SK-N-SH (cell line): ENCODE data around the gene MDM1. TPM values are rescaled to one million over a fixed set of nuclear protein-coding genes. Genes with fewer than 3 reads are reported as not detected.

Experiments
- CTCF ChIA-PET: fragments of 300-600, 350-600 bp; formaldehyde crosslinking; extraction: SDS; loops from one replicate; lab custom pipeline; 2021; lab: Yijun Ruan, JAX
- POLR2A ChIA-PET: fragments of 350-600 bp; sonication (Branson Sonifier 250); formaldehyde crosslinking; extraction: SDS; loops from one replicate; lab custom pipeline; 2020; ENCODE audit warnings: antibody characterized with exemption, inconsistent platforms; lab: Yijun Ruan, JAX
- DNase-seq: peaks from one replicate; pipeline ENCODE4 v3.0.0; 2012
- H2AFZ ChIP-seq: fragments of 200-600 bp; sonication (generic); 2 replicates; pipeline ENCODE4 v1.8.1; 2016; ENCODE audit warnings: antibody characterized with exemption, mild to moderate bottlenecking, low read depth
- H3F3A ChIP-seq: fragments of 200-600 bp; sonication (generic); replicated peaks from 2 replicates; pipeline ENCODE3; 2016; ENCODE audit warnings: antibody characterized with exemption, mild to moderate bottlenecking; ENCODE audit not compliant: insufficient read depth
- H3K27ac ChIP-seq, 2 experiments: fragments of 200-500 bp in 1 of 2; fragments of 200-600 bp in 1 of 2; sonication (Bioruptor generic) in 1 of 2; sonication (generic), shearing (Covaris generic) in 1 of 2; 2 replicates each; pipeline versions ENCODE4 v1.5.1 to v1.6.1; 2014 to 2016; ENCODE audit warnings: low read depth in 2 of 2, inconsistent platforms in 1 of 2, low read length in 1 of 2, mild to moderate bottlenecking in 1 of 2, mixed read lengths in 1 of 2
- H3K27me3 ChIP-seq: fragments of 200-600 bp; sonication (generic), shearing (Covaris generic); 2 replicates; pipeline ENCODE4 v1.6.1; 2016; ENCODE audit warnings: mixed run types; ENCODE audit not compliant: insufficient read depth
- H3K36me3 ChIP-seq, 2 experiments: fragments of 200-500 bp in 1 of 2; fragments of 200-600 bp in 1 of 2; sonication (Bioruptor generic) in 1 of 2; sonication (generic) in 1 of 2; replicated peaks in 1 of 2; 2 replicates each; pipeline versions ENCODE3 to v1.5.1; 2014 to 2016; ENCODE audit warnings: low read length in 1 of 2, mild to moderate bottlenecking in 1 of 2; ENCODE audit not compliant: insufficient read depth in 2 of 2, control insufficient read depth in 1 of 2
- H3K4me1 ChIP-seq, 2 experiments: fragments of 200-500 bp in 1 of 2; fragments of 200-600 bp in 1 of 2; sonication (Bioruptor generic) in 1 of 2; sonication (generic), shearing (Covaris generic) in 1 of 2; 2 replicates each; pipeline versions ENCODE4 v1.5.1 to v1.6.1; 2014 to 2016; ENCODE audit warnings: low read depth in 1 of 2, low read length in 1 of 2, mixed run types in 1 of 2; ENCODE audit not compliant: insufficient read depth in 2 of 2, control insufficient read depth in 1 of 2
- H3K4me2 ChIP-seq: fragments of 200-600 bp; sonication (generic), shearing (Covaris generic); 2 replicates; pipeline ENCODE4 v1.6.1; 2017; ENCODE audit warnings: mixed run types
- H3K4me3 ChIP-seq, 2 experiments: fragments of 200-500 bp in 1 of 2; fragments of 200-600 bp in 1 of 2; sonication (Bioruptor generic) in 1 of 2; sonication (generic), shearing (Covaris generic) in 1 of 2; 2 replicates each; pipeline versions ENCODE4 v1.5.1 to v1.8.1; 2014 to 2016; ENCODE audit warnings: low read depth in 2 of 2, inconsistent platforms in 1 of 2, low read length in 1 of 2, mild to moderate bottlenecking in 1 of 2, mixed read lengths in 1 of 2, moderate library complexity in 1 of 2
- H3K79me2 ChIP-seq: fragments of 200-600 bp; sonication (generic); 2 replicates; pipeline ENCODE4 v1.8.1; 2017; ENCODE audit warnings: mild to moderate bottlenecking; ENCODE audit not compliant: insufficient read depth
- H3K9ac ChIP-seq: fragments of 200-600 bp; sonication (generic); 2 replicates; pipeline ENCODE4 v1.6.1; 2017; ENCODE audit warnings: mixed run types
- H3K9me2 ChIP-seq: fragments of 200-600 bp; sonication (generic); 2 replicates; pipeline ENCODE4 v1.6.1; 2017; ENCODE audit warnings: mixed run types
- H3K9me3 ChIP-seq: fragments of 200-600 bp; sonication (generic); 2 replicates; pipeline ENCODE4 v1.6.1; 2017; ENCODE audit warnings: mixed run types, mild to moderate bottlenecking, moderate library complexity
- H4K20me1 ChIP-seq: fragments of 200-600 bp; sonication (generic); 2 replicates; pipeline ENCODE4 v1.6.1; 2017; ENCODE audit warnings: mild to moderate bottlenecking, mixed run types; ENCODE audit not compliant: insufficient read depth
- CHD2 ChIP-seq: fragments of 150-350 bp; IDR thresholded peaks from 2 replicates; pipeline ENCODE4 v1.6.1; 2018; ENCODE audit warnings: low read length; ENCODE audit not compliant: partially characterized antibody
- ELF1 ChIP-seq: IDR thresholded peaks from 2 replicates; pipeline ENCODE4 v1.4.0; 2012
- EP300 ChIP-seq, 2 experiments: IDR thresholded peaks; 2 replicates each; pipeline versions ENCODE4 v1.4.0 to v1.6.1; 2012; ENCODE audit warnings: borderline replicate concordance in 1 of 2, low read depth in 1 of 2, low read length in 1 of 2
- EZH2phosphoT487 ChIP-seq: fragments of 200-600 bp; sonication (generic); IDR thresholded peaks from 2 replicates; pipeline ENCODE4 v1.6.1; 2017; ENCODE audit warnings: low read depth, mixed run types, mild to moderate bottlenecking, antibody characterized with exemption, moderate library complexity, borderline replicate concordance
- FOXJ3 ChIP-seq: sonication (generic); formaldehyde crosslinking; IDR thresholded peaks from 2 replicates; pipeline ENCODE4 v1.5.1; 2020; ENCODE audit warnings: mild to moderate bottlenecking, missing genetic modification reagents
- FOXM1 ChIP-seq: IDR thresholded peaks from 2 replicates; pipeline ENCODE4 v1.4.0; 2012; ENCODE audit warnings: low read depth, mild to moderate bottlenecking
- MEF2A ChIP-seq: IDR thresholded peaks from 2 replicates; pipeline ENCODE4 v1.4.0; 2012; ENCODE audit warnings: low read depth, borderline replicate concordance
- MXI1 ChIP-seq: IDR thresholded peaks from 2 replicates; pipeline ENCODE4 v1.6.1; 2012; ENCODE audit warnings: mild to moderate bottlenecking, low read depth, low read length, improper control_type of control experiment
- NRF1 ChIP-seq: IDR thresholded peaks from 2 replicates; pipeline ENCODE4 v1.6.1; 2012; ENCODE audit warnings: low read depth, mild to moderate bottlenecking, low read length
- POLR2AphosphoS5 ChIP-seq: IDR thresholded peaks from 2 replicates; pipeline ENCODE4 v1.6.1; 2012; ENCODE audit warnings: low read depth, low read length
- RCOR1 ChIP-seq: fragments of 150-350 bp; IDR thresholded peaks from 2 replicates; pipeline ENCODE4 v1.6.1; 2017; ENCODE audit warnings: antibody characterized with exemption, low read length
- RFX5 ChIP-seq: IDR thresholded peaks from 2 replicates; pipeline ENCODE4 v1.6.1; 2012; ENCODE audit warnings: mild to moderate bottlenecking, improper control_type of control experiment, low read length
- SIN3A ChIP-seq: IDR thresholded peaks from 2 replicates; pipeline ENCODE4 v1.6.1; 2012; ENCODE audit warnings: low read depth, mild to moderate bottlenecking, low read length, moderate library complexity, borderline replicate concordance
- TAF1 ChIP-seq: IDR thresholded peaks from 2 replicates; pipeline ENCODE4 v1.6.1; 2012; ENCODE audit warnings: low read depth, mild to moderate bottlenecking, low read length, moderate library complexity, borderline replicate concordance
- WGBS: methylation state at CpG from one replicate; pipeline ENCODE4 v1.1.6; 2017; ENCODE audit warnings: low lambda C conversion rate; 5-methylcytosine and 5-hydroxymethylcytosine counted together
- polyA plus RNA-seq, 3 experiments: library from polyadenylated mRNA; depleted of rRNA; stranded (reverse); fragments of >200 nt; gene quantifications; 2 replicates each; pipeline ENCODE4 v1.2.3, GENCODE V29; 2012
- TF ChIP-seq, protein P1 (sequence below): fragments of 200-600 bp; sonication (generic); IDR thresholded peaks from 2 replicates; pipeline ENCODE4 v1.6.1; 2017; ENCODE audit warnings: antibody characterized with exemption, mild to moderate bottlenecking, moderate library complexity
- TF ChIP-seq, protein P2 (sequence below): IDR thresholded peaks from 2 replicates; pipeline ENCODE4; 2012
- TF ChIP-seq, protein P3 (sequence below): fragments of 150-350 bp; IDR thresholded peaks from 2 replicates; pipeline ENCODE4 v1.6.1; 2017; ENCODE audit warnings: antibody characterized with exemption, low read length, low read depth, borderline replicate concordance

The MDM1 gene
- polyA plus RNA-seq, 1 of the 3 experiments (the other 2 are of a cell fraction): 7.4 TPM

DNA sequence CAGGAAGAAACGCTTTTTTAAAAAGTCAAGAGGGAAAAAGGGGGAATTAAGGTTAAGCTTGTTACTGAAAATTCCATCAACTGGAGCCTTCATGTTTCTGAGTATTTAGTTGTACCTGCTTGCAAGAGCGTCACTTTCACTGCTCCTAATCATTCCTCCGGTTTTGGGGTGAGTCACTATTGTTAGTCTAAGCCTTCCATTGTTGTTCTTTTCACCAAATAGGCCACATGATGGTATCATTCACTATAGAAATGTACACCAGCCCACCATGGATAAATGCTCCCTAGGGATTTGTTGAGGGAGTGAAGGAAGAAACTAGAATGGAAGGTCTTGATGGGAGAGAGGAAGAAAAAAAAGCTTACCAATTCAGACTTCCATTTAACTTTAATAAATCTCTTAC, 81.7 kb downstream of the MDM1 start:
- ChIA-PET CTCF (interaction anchor here (1.5 to 4.2 kb wide), 2 partner anchors 66 to 981 kb away, joined by 3 to 17 read pairs; partner anchors contain the start of gene CAND1), POLR2A (no interaction called here)
- Histone ChIP-seq H3K9me2 (no peaks in the 10 kb centered on the region), H3K36me3 (no peaks in the 10 kb centered on the region), H2AFZ (no peak overlapping the region), H3K9me3 (no peaks in the 10 kb centered on the region), H3F3A (no peaks in the 10 kb centered on the region), H3K79me2 (no peaks in the 10 kb centered on the region), H3K27me3 (no peaks in the 10 kb centered on the region), H3K4me3 (no peak overlapping the region), H3K4me1 (peaks cover 0 to 14% of the 10 kb centered on the region in 2 experiments; a peak in 2 of 4 replicates), H3K27ac (no peak overlapping the region), H4K20me1 (no peaks in the 10 kb centered on the region), H3K9ac (no peak overlapping the region), H3K4me2 (no peak overlapping the region)
- no peak for DNase-seq
- WGBS: 51% methylated on average over 3 of the region's 3 CpGs
- TF ChIP-seq, protein P1, sequence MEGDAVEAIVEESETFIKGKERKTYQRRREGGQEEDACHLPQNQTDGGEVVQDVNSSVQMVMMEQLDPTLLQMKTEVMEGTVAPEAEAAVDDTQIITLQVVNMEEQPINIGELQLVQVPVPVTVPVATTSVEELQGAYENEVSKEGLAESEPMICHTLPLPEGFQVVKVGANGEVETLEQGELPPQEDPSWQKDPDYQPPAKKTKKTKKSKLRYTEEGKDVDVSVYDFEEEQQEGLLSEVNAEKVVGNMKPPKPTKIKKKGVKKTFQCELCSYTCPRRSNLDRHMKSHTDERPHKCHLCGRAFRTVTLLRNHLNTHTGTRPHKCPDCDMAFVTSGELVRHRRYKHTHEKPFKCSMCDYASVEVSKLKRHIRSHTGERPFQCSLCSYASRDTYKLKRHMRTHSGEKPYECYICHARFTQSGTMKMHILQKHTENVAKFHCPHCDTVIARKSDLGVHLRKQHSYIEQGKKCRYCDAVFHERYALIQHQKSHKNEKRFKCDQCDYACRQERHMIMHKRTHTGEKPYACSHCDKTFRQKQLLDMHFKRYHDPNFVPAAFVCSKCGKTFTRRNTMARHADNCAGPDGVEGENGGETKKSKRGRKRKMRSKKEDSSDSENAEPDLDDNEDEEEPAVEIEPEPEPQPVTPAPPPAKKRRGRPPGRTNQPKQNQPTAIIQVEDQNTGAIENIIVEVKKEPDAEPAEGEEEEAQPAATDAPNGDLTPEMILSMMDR: no peak
- TF ChIP-seq, protein P2, sequence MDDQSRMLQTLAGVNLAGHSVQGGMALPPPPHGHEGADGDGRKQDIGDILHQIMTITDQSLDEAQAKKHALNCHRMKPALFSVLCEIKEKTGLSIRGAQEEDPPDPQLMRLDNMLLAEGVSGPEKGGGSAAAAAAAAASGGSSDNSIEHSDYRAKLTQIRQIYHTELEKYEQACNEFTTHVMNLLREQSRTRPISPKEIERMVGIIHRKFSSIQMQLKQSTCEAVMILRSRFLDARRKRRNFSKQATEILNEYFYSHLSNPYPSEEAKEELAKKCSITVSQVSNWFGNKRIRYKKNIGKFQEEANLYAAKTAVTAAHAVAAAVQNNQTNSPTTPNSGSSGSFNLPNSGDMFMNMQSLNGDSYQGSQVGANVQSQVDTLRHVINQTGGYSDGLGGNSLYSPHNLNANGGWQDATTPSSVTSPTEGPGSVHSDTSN: no peak
- TF ChIP-seq CHD2 (no peak), FOXJ3 (CRISPR knock-in tag) (no peak), RFX5 (no peak), EP300 (IDR thresholded peaks at IDR 0.05; ENCODE audit: borderline replicate concordance in 1 of 2, low read depth in 1 of 2, low read length in 1 of 2) (no peak), TAF1 (no peak), MEF2A (no peak), SIN3A (no peak), POLR2AphosphoS5 (no peak), FOXM1 (no peak), ELF1 (no peak), RCOR1 (no peak), NRF1 (no peak), EZH2phosphoT487 (no peak), MXI1 (no peak)
- TF ChIP-seq, protein P3, sequence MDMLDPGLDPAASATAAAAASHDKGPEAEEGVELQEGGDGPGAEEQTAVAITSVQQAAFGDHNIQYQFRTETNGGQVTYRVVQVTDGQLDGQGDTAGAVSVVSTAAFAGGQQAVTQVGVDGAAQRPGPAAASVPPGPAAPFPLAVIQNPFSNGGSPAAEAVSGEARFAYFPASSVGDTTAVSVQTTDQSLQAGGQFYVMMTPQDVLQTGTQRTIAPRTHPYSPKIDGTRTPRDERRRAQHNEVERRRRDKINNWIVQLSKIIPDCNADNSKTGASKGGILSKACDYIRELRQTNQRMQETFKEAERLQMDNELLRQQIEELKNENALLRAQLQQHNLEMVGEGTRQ: no peak
